Activated CD8-positive, alpha-beta memory T cell treated with anti-CD3 and anti-CD28 coated beads, Interleukin-2, amount 50 U/mL, for 1 hour (primary cell): ENCODE results near the gene NOP56.
"Not testable (repeated sequence)": the region's sequence is repeated elsewhere in the genome, so short reads cannot be mapped to it uniquely, and the experiment has no call there.

Experiments used
- DNase-seq: peaks from one replicate; pipeline ENCODE4 v3.0.0-alpha.2; 2020; ENCODE audit errors: extremely low read depth

The NOP56 gene

GRCh38 chr20:2682040-2682439 lies 29.6 kb downstream of the NOP56 start:
- not testable (repeated sequence) for DNase-seq

- DNase-seq: not testable (repeated sequence)
These were observed 32.4 kb downstream of the NOP56 start for GRCh38 chr20:2684817-2685216.

DNA sequence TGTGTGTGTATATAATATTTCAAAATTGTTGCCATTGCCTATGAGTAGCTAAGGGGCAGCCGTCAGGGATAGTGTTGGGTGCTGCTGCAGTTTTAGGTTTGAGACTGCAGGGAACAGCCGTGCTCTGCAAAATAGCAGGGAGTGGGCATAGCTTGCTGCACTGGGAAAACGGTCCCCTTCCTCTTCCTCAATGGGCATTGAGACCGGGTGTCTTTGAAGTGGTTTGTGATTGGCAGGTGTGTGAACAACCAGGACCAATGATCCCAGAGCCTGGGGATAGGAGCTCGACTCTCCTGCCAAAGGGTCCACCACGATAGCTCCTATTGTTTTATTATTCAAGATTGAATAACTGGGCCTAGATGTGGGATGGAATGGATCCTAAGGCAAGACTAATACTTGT lies 35.1 kb downstream of the NOP56 start:
- no peak for DNase-seq

DNA sequence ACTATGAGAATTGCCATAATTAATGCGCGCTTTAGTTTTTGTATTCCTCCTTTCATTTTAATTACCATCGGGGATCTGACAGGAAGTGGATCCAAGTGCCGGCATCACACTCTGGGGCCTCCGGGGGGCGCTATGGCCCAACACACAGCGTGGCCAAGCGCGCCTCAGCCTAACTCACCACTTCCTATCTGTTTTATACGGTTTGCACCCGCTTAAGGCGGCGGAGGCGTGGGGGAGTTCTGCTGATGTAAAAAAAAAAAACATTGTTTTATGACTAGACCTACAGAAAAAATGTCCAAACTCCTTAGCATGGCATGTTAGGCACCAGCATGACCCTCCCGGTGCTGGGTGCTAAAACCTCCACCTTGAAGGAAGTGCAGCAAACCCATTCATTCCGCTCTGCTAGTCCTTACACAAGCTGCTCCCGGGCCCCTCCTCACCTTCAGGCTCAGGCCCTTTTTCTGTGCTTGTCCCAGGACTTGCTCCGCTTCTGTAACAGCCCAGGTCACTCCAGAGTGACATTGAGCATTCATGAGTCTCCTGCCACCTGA lies 35.7 kb downstream of the NOP56 start:
- DNase-seq: peak; percentile 63

DNA sequence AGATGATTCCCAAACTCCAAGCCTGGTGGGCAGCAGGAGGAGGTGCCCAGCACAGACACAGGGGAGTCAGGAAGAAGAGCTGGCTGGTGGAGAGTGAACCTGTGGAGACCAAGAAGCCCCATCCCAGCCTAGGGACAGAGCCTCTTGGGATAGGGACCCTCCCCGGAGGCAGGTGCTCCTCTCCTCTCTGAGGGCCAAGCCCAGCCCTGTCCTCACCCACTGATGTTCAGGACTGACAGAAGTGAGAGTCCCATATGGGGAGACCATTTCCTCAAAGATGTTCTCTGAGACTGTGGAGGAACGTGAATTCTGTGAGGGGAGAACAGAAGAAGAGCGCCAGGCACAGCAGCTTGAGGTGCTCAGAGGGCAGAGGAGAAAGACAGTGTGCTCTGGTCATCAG lies 37.8 kb downstream of the NOP56 start:
- DNase-seq: no peak

DNA sequence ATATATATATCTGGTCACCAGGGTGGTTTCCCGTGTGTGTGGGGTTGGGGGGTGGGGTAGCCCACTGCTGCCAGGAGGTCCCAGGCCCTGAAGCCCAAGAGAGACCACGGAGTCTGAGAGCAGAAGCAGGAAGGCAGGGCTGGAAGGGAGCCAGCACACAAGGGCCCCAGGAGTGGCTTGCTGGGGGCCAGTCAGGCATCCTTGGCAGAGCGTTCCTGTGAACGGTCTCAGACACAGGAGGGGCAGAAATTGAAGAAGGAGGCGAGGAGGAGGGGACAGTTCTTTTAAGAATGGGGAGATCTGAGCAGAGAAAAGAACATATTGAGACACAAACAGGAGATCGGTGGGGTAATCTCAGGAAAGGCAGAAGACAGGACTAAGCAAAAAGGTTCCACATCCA lies 38.3 kb downstream of the NOP56 start:
- DNase-seq: no peak

DNA sequence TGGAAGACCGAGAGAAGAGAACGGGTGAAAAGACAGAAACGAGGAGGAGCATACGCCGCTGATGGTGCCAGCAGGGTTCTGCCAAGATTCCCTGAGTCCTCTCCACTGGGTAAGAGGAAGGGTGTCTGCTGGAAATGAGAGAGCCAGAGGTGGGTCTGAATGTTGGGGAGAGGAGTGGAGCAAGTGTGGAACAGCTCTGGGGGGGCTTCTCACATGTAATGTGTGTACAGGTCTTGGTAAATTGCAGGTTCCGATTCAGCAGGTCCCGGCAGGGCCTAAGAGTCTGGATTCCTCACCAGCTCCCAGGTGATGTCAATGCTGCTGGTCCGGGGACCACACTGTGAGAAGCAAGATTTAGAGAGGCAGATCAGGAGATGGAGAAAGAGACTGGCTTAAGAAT lies 38.7 kb downstream of the NOP56 start:
- DNase-seq: no peak

GRCh38 chr20:2691663-2692035 lies 39.2 kb downstream of the NOP56 start:
- no peak for DNase-seq

GRCh38 chr20:2692036-2692885 lies 39.8 kb downstream of the NOP56 start, which contains the start of gene EBF4:
Gene EBF4 (plus strand): TSS chr20:2692780. CDS start chr20:2693646, 866 bp downstream.
- no peak for DNase-seq

GRCh38 chr20:2692886-2693285 lies 40.5 kb downstream of the NOP56 start:
- DNase-seq: no peak

DNA sequence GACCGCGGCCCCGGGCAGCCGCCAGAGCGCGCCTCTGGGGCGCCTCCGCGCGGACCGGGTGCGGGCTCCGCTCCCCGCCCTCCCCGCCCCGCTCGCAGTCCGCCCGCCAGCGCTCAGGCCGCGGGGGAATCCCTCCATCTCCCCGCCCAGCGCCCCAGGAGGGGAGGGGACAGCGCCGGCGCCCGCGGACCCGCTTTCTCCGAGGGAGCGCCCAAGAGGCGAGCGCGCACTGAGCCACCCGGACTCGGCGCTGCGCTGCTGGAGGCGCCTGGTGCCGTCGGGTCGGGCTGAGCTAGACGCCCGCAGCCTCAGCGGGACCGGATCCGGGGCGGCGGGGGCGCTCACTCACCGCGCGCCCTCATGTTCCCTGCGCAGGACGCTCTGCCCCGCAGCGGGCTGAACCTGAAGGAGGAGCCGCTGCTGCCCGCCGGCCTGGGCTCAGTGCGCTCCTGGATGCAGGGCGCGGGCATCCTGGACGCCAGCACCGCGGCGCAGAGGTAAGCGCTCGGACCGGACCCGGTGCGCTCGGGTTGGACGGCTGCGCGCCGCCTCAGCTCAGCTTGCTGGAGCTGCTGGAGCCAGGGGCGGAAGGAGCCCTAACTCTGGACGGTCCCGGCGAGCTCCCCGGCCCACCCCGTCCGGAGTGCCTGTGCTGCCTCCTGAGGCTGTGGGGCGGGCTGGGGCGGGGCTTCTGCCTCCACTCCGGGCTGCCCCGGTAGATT lies 41.0 kb downstream of the NOP56 start:
- DNase-seq: peak; percentile 11

DNA sequence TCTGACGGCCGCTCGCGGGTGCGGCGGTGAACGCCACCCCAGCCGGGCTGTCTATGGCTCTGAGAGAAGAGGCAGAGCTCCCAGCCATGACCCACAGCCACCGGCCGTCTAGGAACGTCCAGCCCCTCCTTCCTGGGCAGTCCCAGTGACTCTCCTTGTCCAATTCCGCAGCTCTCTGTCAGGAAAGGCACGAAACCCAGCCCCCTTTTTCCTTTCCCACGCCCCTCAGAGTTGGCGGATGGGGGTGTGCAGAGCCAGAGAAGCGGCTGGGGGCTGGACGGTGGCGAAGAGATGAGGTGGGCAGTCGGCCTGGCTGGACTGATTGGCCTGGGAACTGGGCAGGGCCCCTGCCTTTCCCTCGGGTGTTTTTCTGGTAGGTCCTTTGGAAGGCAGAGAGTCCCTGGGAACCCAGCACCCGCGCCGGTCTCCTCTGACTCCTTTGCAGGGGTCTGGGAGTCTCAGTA lies 41.6 kb downstream of the NOP56 start:
- DNase-seq: no peak

DNA sequence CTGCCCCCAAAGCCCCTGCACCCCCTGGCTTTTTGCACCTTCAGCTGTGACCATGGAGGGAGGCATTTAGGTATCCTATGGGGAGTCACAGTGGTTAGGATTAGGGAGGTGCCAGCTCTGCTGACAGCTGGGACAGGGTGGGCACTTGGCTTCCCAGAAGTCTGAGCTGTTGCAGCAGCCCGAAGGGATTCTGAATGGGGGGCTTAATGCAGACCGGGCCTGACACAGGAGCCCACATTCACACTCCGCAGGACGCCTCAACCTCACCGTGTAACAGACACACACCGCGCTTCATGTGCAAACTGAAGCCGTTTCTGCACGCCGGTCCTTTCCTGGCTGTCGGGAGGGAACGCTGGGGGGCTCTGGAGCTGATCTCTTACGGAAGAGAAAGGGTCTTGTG lies 42.1 kb downstream of the NOP56 start:
- no peak for DNase-seq

- DNase-seq: no peak
These were observed 43.0 kb downstream of the NOP56 start for GRCh38 chr20:2695206-2695983.

DNA sequence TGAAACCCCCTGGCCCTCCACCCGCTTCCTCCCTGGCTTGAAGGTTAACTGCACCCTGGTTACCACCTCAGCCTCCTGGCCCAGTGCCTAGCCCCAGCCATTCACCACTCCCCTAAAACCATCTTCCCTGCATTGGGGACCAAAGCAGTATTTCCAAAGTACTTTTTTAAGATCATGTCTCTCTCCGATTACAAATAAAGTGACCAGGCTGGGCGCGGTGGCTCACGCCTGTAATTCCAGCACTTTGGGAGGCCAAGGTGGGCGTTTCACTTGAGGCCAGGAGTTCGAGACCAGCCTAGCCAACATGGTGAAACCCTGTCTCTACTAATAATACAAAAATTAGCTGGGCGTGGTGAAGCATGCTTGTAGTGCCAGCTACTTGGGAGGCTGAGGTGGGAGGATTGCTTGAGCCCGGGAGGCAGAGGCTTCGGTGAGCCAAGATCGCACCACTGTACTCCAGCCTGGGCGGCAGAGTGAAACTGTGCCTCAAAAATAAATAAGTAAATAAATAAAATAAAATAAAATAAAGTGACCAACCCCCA lies 43.6 kb downstream of the NOP56 start:
- not testable (repeated sequence) for DNase-seq

- DNase-seq: no peak
These were observed 44.2 kb downstream of the NOP56 start for GRCh38 chr20:2696646-2697045.

GRCh38 chr20:2697768-2698167 lies 45.3 kb downstream of the NOP56 start:
- no peak for DNase-seq

- no peak for DNase-seq
These were observed 45.9 kb downstream of the NOP56 start for GRCh38 chr20:2698186-2698817.

DNA sequence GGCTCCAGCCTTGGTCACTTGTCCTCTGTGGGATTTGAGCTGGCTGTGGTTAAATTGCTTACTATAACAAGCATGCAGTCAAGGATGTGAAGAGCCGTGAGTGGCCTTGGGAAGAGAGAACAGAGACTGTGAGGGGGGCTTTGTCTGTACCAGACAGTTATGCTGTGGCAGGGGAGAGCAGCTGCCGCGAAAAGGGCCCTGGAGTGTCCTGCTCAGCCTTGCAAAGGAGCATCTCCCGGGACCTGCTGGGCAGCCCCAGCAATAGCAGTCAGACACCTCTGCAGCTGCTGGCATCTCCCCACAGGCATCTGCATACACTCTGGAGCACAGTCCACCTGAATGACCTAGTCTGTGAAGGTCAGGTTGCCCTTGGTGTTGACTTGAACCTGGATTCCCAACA lies 46.5 kb downstream of the NOP56 start:
- no peak for DNase-seq

DNA sequence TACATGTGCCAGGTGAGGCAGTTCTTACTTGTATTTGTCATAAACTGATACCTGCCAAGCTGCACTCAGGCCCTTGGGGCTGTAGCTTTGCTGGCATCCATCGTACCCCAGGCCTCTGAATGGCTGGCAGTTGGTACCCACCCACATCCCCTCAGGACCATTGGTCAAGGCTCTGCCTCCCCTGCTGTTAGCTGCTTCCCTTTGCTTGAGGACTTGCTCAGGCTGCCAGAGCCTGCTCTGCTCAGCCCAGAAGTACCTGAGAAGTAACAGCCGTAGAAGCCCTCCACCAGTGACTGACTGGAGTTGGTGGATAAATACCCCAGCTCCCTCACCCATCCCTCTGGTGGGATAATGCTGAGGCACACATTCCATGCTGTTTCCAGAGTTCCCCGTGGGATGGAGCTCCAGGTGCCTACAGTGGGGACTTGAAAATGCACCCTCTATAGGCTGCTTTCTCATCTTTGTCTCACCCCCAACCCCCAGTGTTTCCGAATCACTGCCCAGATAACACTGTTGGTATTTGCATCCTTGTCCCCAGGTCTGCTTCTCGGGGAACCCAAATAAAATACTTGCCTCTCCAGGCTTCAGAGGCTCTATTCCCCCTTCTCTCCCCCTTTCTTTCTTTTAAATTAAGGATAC lies 47.5 kb downstream of the NOP56 start:
- DNase-seq: no peak
